ENCODE data around the gene CHCHD3. TPM values are rescaled to one million over a fixed set of nuclear protein-coding genes. Genes with fewer than 3 reads are reported as not detected.

The CHCHD3 gene
- total RNA-seq, 1 experiment from 2014 or later: 100 TPM

DNA sequence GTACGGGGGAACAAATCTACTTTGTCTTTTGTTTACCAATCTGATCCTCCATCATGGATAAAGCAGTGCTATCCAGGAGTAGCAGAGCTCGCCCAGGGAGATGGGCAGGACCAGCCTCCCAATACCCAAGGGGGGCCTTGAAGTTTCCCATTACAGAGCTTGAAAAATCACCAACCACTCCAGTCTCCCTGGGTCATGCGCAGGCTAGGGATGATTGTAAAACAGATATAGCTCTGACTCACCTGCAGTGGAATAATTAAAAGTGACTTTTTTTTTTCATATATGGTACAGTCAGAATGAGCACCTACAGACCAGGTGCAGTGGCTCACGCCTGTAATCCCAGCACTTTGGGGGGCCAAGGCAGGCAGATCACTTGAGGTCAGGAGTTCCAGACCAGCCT is 301.1 kb downstream of the CHCHD3 start:
- ChIA-PET POLR2A (ENCODE audit: unreplicated experiment) (no interaction called here), CTCF (interaction anchor here (0.6 kb wide), 1 partner anchor 126 kb away, joined by 11 read pairs; no protein-coding TSS in a partner anchor)
- no peaks in the 10 kb centered on the region for H3K4me1 ChIP-seq (replicated peaks; ENCODE audit: insufficient read depth)
- no peaks in the 10 kb centered on the region for H3K9me3 ChIP-seq (ENCODE audit: insufficient read depth, low read depth)
- intact Hi-C loops (cut with micrococcal nuclease; ENCODE audit: unreplicated experiment): no loop called here
- H3K9me2 ChIP-seq (ENCODE audit: insufficient read depth): no peaks in the 10 kb centered on the region; the same call in 1 of the 2 replicates
- no peak overlapping the region for H2AFZ ChIP-seq
- H3K36me3 ChIP-seq (ENCODE audit: low read depth): 0 out of 2 replicates have a peak, but pooled peaks cover 4% of the 10 kb centered on the region
- no peak overlapping the region for H3K4me2 ChIP-seq
- TF ChIP-seq EZH2 (IDR thresholded peaks at IDR 0.05; ENCODE audit: low read depth): no peak
- TF ChIP-seq, protein P1, sequence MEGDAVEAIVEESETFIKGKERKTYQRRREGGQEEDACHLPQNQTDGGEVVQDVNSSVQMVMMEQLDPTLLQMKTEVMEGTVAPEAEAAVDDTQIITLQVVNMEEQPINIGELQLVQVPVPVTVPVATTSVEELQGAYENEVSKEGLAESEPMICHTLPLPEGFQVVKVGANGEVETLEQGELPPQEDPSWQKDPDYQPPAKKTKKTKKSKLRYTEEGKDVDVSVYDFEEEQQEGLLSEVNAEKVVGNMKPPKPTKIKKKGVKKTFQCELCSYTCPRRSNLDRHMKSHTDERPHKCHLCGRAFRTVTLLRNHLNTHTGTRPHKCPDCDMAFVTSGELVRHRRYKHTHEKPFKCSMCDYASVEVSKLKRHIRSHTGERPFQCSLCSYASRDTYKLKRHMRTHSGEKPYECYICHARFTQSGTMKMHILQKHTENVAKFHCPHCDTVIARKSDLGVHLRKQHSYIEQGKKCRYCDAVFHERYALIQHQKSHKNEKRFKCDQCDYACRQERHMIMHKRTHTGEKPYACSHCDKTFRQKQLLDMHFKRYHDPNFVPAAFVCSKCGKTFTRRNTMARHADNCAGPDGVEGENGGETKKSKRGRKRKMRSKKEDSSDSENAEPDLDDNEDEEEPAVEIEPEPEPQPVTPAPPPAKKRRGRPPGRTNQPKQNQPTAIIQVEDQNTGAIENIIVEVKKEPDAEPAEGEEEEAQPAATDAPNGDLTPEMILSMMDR (conservative IDR thresholded peaks at IDR 0.05): no peak
- no peak for DNase-seq
- no peaks in the 10 kb centered on the region for H3K27me3 ChIP-seq (ENCODE audit: insufficient read depth, low read depth)
- no peak overlapping the region for H3K27ac ChIP-seq
- H3F3A ChIP-seq (ENCODE audit: insufficient read depth, low read depth): no peaks in the 10 kb centered on the region
- BruUV-seq (replicated peaks): no TSS peak
- H4K20me1 ChIP-seq (ENCODE audit: insufficient read depth): no peaks in the 10 kb centered on the region
- H3K4me3 ChIP-seq: no peak overlapping the region
- no peaks in the 10 kb centered on the region for H3K79me2 ChIP-seq (ENCODE audit: low read depth)

DNA sequence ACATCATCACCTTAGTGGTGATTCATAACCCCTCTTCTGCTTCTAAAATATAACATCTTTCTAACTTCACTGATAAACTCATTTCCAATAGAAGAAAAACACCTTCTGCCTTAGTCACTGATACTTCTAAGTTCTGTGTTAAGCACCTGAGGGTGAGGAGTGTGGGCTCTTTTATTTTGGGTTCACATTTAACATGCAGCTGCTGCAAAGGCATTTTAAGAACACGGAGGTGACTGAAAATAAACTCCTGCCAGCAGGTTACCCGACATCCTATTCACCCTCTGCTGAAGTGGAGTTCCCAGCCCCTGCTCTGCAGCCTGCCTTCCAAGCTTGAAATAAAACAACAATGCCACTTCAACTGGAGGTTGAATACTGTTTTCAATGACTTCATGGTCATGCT is 302.7 kb downstream of the CHCHD3 start:
- TF ChIP-seq EZH2 (IDR thresholded peaks at IDR 0.05; ENCODE audit: low read depth): no peak
- TF ChIP-seq, protein P1 (conservative IDR thresholded peaks at IDR 0.05): no peak
- Histone ChIP-seq H2AFZ (no peak overlapping the region), H3F3A (ENCODE audit: insufficient read depth, low read depth) (no peaks in the 10 kb centered on the region), H3K9me2 (ENCODE audit: insufficient read depth) (no peaks in the 10 kb centered on the region; the same call in 1 of the 2 replicates), H3K27me3 (ENCODE audit: insufficient read depth, low read depth) (no peaks in the 10 kb centered on the region), H3K9me3 (ENCODE audit: insufficient read depth, low read depth) (no peaks in the 10 kb centered on the region), H3K4me1 (replicated peaks; ENCODE audit: insufficient read depth) (no peaks in the 10 kb centered on the region), H3K4me2 (no peak overlapping the region), H4K20me1 (ENCODE audit: insufficient read depth) (no peaks in the 10 kb centered on the region), H3K4me3 (no peak overlapping the region), H3K79me2 (ENCODE audit: low read depth) (no peaks in the 10 kb centered on the region), H3K27ac (no peak overlapping the region), H3K36me3 (ENCODE audit: low read depth) (no peaks in the 10 kb centered on the region)
- no peak for DNase-seq
- ChIA-PET POLR2A (ENCODE audit: unreplicated experiment) (no interaction called here), CTCF (no interaction called here)
- no TSS peak for BruUV-seq (replicated peaks)
- intact Hi-C loops (cut with micrococcal nuclease; ENCODE audit: unreplicated experiment): no loop called here

- TF ChIP-seq, protein P1 (conservative IDR thresholded peaks at IDR 0.05): no peak
- TF ChIP-seq EZH2 (IDR thresholded peaks at IDR 0.05; ENCODE audit: low read depth): no peak
- Histone ChIP-seq H4K20me1 (ENCODE audit: insufficient read depth) (no peaks in the 10 kb centered on the region), H3K27ac (no peak overlapping the region), H3F3A (ENCODE audit: insufficient read depth, low read depth) (no peaks in the 10 kb centered on the region), H3K36me3 (ENCODE audit: low read depth) (no peaks in the 10 kb centered on the region), H3K9me3 (ENCODE audit: insufficient read depth, low read depth) (no peaks in the 10 kb centered on the region), H3K4me3 (no peak overlapping the region), H3K9me2 (ENCODE audit: insufficient read depth) (no peaks in the 10 kb centered on the region; the same call in 1 of the 2 replicates), H3K27me3 (ENCODE audit: insufficient read depth, low read depth) (no peaks in the 10 kb centered on the region), H2AFZ (no peak overlapping the region), H3K4me2 (no peak overlapping the region), H3K79me2 (ENCODE audit: low read depth) (no peaks in the 10 kb centered on the region), H3K4me1 (replicated peaks; ENCODE audit: insufficient read depth) (no peaks in the 10 kb centered on the region)
- intact Hi-C loops (cut with micrococcal nuclease; ENCODE audit: unreplicated experiment): no loop called here
- no TSS peak for BruUV-seq (replicated peaks)
- ChIA-PET CTCF (no interaction called here), POLR2A (ENCODE audit: unreplicated experiment) (no interaction called here)
- DNase-seq: no peak
These were observed 303.1 kb downstream of the CHCHD3 start for GRCh38 chr7:132778761-132779160.

Data from PC-9 (cell line).